K562 (cell line): ENCODE data around the gene DEFB116. TPM values are rescaled to one million over a fixed set of nuclear protein-coding genes. Genes with fewer than 3 reads are reported as not detected.

Source experiments
- ATAC-seq: fragments of 200-7000 bp; cut with Tn5 transposase; 3 replicates; pipeline ENCODE4 v1.9.1; 2020; ENCODE audit warnings: moderate library complexity
- BruUV-seq: library from RNA; stranded (reverse); fragments of 400-500 nt; replicated peaks from 2 replicates; lab custom pipeline; 2021; lab: Mats Ljungman, UMichigan
- CTCF ChIA-PET: fragments of 300-600 bp; formaldehyde crosslinking; extraction: SDS; loops from one replicate; lab custom pipeline; 2021; ENCODE audit warnings: low intra/inter-chr PET ratio; lab: Yijun Ruan, JAX
- POLR2A ChIA-PET: fragments of 300-600, 350-650 bp; sonication (Branson Sonifier 250); formaldehyde crosslinking; extraction: SDS; loops from one replicate; lab custom pipeline; 2021; ENCODE audit warnings: antibody characterized with exemption, inconsistent platforms; lab: Yijun Ruan, JAX
- DNase-seq, 4 experiments: peaks; one replicate each; pipeline versions ENCODE4 v3.0.0 to v3.0.0-alpha.2; 2011 to 2018; ENCODE audit warnings: low spot score in 3 of 4, mixed read lengths in 3 of 4; ENCODE audit errors: extremely low read depth in 1 of 4
- FAIRE-seq: peaks from 2 replicates; lab custom pipeline; 2011; peaks lifted over from hg19 to GRCh38; lab: Jason Lieb, UNC
- H2AFZ ChIP-seq: 2 replicates; pipeline ENCODE4 v1.6.0; 2011; ENCODE audit warnings: low read depth, low read length, control low read depth, inconsistent platforms
- H3K27ac ChIP-seq: fragments of 200-600 bp; 3 replicates; pipeline ENCODE4 v1.8.0; 2011; ENCODE audit warnings: low read depth, mild to moderate bottlenecking, control low read depth, inconsistent platforms, low read length, moderate library complexity, mixed read lengths; ENCODE audit errors: extremely low read depth
- H3K27me3 ChIP-seq, 2 experiments: fragments of 300-600 bp in 1 of 2; 2 replicates in 1 of 2; 3 replicates in 1 of 2; pipeline versions ENCODE4 v1.6.0 to v1.8.0; 2011; ENCODE audit warnings: inconsistent platforms in 2 of 2, low read length in 2 of 2, mild to moderate bottlenecking in 1 of 2, mixed read lengths in 1 of 2, moderate library complexity in 1 of 2; ENCODE audit not compliant: control insufficient read depth in 2 of 2, insufficient read depth in 2 of 2
- H3K36me3 ChIP-seq: fragments of 300-600 bp; 3 replicates; pipeline ENCODE4 v1.8.0; 2011; ENCODE audit warnings: mild to moderate bottlenecking, low read length, inconsistent platforms; ENCODE audit not compliant: control insufficient read depth, insufficient read depth
- H3K4me1 ChIP-seq, 2 experiments: fragments of 200-600 bp in 1 of 2; replicated peaks in 1 of 2; 2 replicates in 1 of 2; 3 replicates in 1 of 2; pipeline versions ENCODE4 v1.5.1 to v1.8.0; 2011; ENCODE audit warnings: inconsistent platforms in 2 of 2, low read length in 2 of 2, mild to moderate bottlenecking in 1 of 2, mixed read lengths in 1 of 2, moderate library complexity in 1 of 2; ENCODE audit not compliant: control insufficient read depth in 2 of 2, insufficient read depth in 2 of 2
- H3K4me2 ChIP-seq: 2 replicates; pipeline ENCODE4 v1.6.1; 2011; ENCODE audit warnings: low read length, control low read depth, inconsistent platforms, mixed read lengths; ENCODE audit not compliant: insufficient read depth
- H3K4me3 ChIP-seq: fragments of 200-600 bp; sonication (generic), shearing (Covaris generic); 2 replicates; pipeline ENCODE4 v1.5.1; 2016; ENCODE audit warnings: control low read depth, inconsistent platforms
- H3K79me2 ChIP-seq: fragments of 200-600 bp; 3 replicates; pipeline ENCODE4 v1.8.0; 2011; ENCODE audit warnings: low read length, inconsistent platforms; ENCODE audit not compliant: control insufficient read depth, insufficient read depth
- H3K9ac ChIP-seq, 2 experiments: 2 replicates each; pipeline versions ENCODE4 v1.6.0 to v1.6.1; 2011; ENCODE audit warnings: low read depth in 2 of 2, low read length in 2 of 2, control low read depth in 1 of 2, inconsistent platforms in 1 of 2, mild to moderate bottlenecking in 1 of 2, mixed read lengths in 1 of 2; ENCODE audit not compliant: insufficient read depth in 1 of 2
- H3K9me1 ChIP-seq: one replicate; pipeline ENCODE4 v1.6.0; 2011; ENCODE audit warnings: inconsistent platforms, mild to moderate bottlenecking, low read length, moderate library complexity; ENCODE audit not compliant: control insufficient read depth, insufficient read depth
- H3K9me3 ChIP-seq: replicated peaks from 2 replicates; pipeline ENCODE4 v1.5.1; 2011; ENCODE audit warnings: low read depth, low read length, inconsistent platforms; ENCODE audit not compliant: control insufficient read depth, insufficient read depth
- H4K20me1 ChIP-seq: replicated peaks from 2 replicates; pipeline ENCODE4 v1.6.1; 2011; ENCODE audit warnings: low read length, inconsistent platforms, mixed read lengths; ENCODE audit not compliant: control insufficient read depth, insufficient read depth
- ARID3A ChIP-seq: IDR thresholded peaks from 2 replicates; pipeline ENCODE4 v1.6.1; 2012; ENCODE audit warnings: low read depth, low read length, improper control_type of control experiment, borderline replicate concordance
- ETS1 ChIP-seq: conservative IDR thresholded peaks from 2 replicates; pipeline ENCODE4 v1.6.1; 2011; ENCODE audit warnings: low read depth, mild to moderate bottlenecking, low read length; ENCODE audit not compliant: control insufficient read depth
- KLF10 ChIP-seq: fragments of 250-450 bp; sonication (Bioruptor Pico); IDR thresholded peaks from 2 replicates; pipeline ENCODE4 v1.6.1; 2021; ENCODE audit warnings: matching md5 sums
- MXD1 ChIP-seq: fragments of 250-450 bp; sonication (Bioruptor Pico); IDR thresholded peaks from 2 replicates; pipeline ENCODE4 v1.8.0; 2021; ENCODE audit warnings: borderline replicate concordance, mild to moderate bottlenecking, moderate library complexity; ENCODE audit not compliant: poor library complexity, severe bottlenecking
- SFPQ ChIP-seq: fragments of 200-400 bp; formaldehyde crosslinking; IDR thresholded peaks from 2 replicates; pipeline ENCODE4 v1.6.1; 2017; ENCODE audit warnings: mild to moderate bottlenecking, low read depth, low read length, moderate library complexity
- SIX5 ChIP-seq, 2 experiments: IDR thresholded peaks; 2 replicates each; pipeline ENCODE4 v1.6.1; 2011; ENCODE audit warnings: low read length in 2 of 2, borderline replicate concordance in 1 of 2, low read depth in 1 of 2, mild to moderate bottlenecking in 1 of 2, moderate library complexity in 1 of 2; ENCODE audit not compliant: insufficient read depth in 1 of 2
- SP1 ChIP-seq: sonication (generic); formaldehyde crosslinking; IDR thresholded peaks from 2 replicates; pipeline ENCODE4 v1.8.1; 2022; ENCODE audit warnings: mild to moderate bottlenecking, missing genetic modification reagents
- TARDBP ChIP-seq: fragments of 450-650 bp; IDR thresholded peaks from 2 replicates; pipeline ENCODE4 v1.6.1; 2016
- U2AF2 ChIP-seq: fragments of 200-400 bp; formaldehyde crosslinking; optimal IDR thresholded peaks from 2 replicates; pipeline ENCODE3; 2017; ENCODE audit warnings: low read depth, mild to moderate bottlenecking, low read length
- USF2 ChIP-seq: sonication (generic); formaldehyde crosslinking; IDR thresholded peaks from 2 replicates; pipeline ENCODE4 v1.5.0; 2020; ENCODE audit warnings: missing genetic modification reagents
- VEZF1 ChIP-seq: fragments of 200-800 bp; sonication (Bioruptor generic); IDR thresholded peaks from 2 replicates; pipeline ENCODE4 v1.6.1; 2017; ENCODE audit warnings: missing genetic modification characterization, missing compliant biosample characterization
- ZNF785 ChIP-seq: fragments of 250-450 bp; sonication (Bioruptor Pico); IDR thresholded peaks from 2 replicates; pipeline ENCODE4 v1.4.0; 2020; ENCODE audit warnings: mild to moderate bottlenecking
- WGBS: fragments of 100-300 bp; shearing (Covaris generic); methylation state at CpG from one replicate; pipeline ENCODE4 v1.1.6; 2016; ENCODE audit warnings: low coverage, mixed read lengths; ENCODE audit not compliant: insufficient coverage; ENCODE audit errors: missing lambda C conversion rate; 5-methylcytosine and 5-hydroxymethylcytosine counted together
- in situ Hi-C: fragments of 300-500 bp; cut with MboI; formaldehyde crosslinking; loops from 4 replicates; pipeline ENCODE4 v1.15.0; 2018; ENCODE audit warnings: inconsistent platforms, mixed read lengths
- intact Hi-C: fragments of 100-400 bp; cut with micrococcal nuclease; formaldehyde crosslinking; loops from 2 replicates; pipeline ENCODE4 v1.14.2; 2022
- polyA plus RNA-seq, 8 experiments: library from polyadenylated mRNA; depleted of rRNA in 4 of 8; stranded (reverse) in 5 of 8; unstranded in 3 of 8; fragments of >200 nt; fragmentation: Nextera tagmentation in 2 of 8; fragmentation: Illumina TruSeq in 1 of 8; extraction: Ambion mirVana in 2 of 8; extraction: Trizol in 1 of 8; gene quantifications; 2 replicates each; pipeline versions ENCODE4 v1.2.1 to v1.2.3, GENCODE V29; 2011 to 2014; ENCODE audit warnings: inconsistent platforms in 1 of 8, missing spikeins in 1 of 8
- total RNA-seq, 7 experiments: library from RNA; depleted of rRNA in 6 of 7; stranded (reverse); fragments of >200 nt in 6 of 7; fragmentation: Illumina TruSeq in 2 of 7; extraction: Trizol in 2 of 7; gene quantifications; 2 replicates each; pipeline versions ENCODE4 v1.2.1 to v1.2.3, GENCODE V29; 2011 to 2021; ENCODE audit warnings: low replicate concordance in 1 of 7

DEFB116 gene
- total and polyA plus RNA-seq, 9 of the 15 experiments (the other 6 are each of a cell fraction or from before 2014, with no cell fraction given) = not detected

GRCh38 chr20:31322504-31322903 is 14.1 kb upstream of the DEFB116 start:
- 0% methylated on average over 3 of the region's 3 CpGs for WGBS
- Histone ChIP-seq H3K9ac (no peak overlapping the region), H3K9me1 (no peaks in the 10 kb centered on the region), H4K20me1 (no peaks in the 10 kb centered on the region), H3K36me3 (no peaks in the 10 kb centered on the region), H3K79me2 (no peaks in the 10 kb centered on the region), H2AFZ (no peak overlapping the region), H3K27ac (no peak overlapping the region), H3K4me2 (no peak overlapping the region), H3K9me3 (no peaks in the 10 kb centered on the region), H3K27me3 (no peaks in the 10 kb centered on the region), H3K4me1 (no peaks in the 10 kb centered on the region), H3K4me3 (no peak overlapping the region)
- FAIRE-seq = no peak
- POLR2A ChIA-PET = no interaction called here
- no peak for DNase-seq
- no peak for ATAC-seq
- CTCF ChIA-PET = no interaction called here
- in situ Hi-C loops (loop anchor here (25.0 kb wide), 1 partner anchor 460 kb away; no protein-coding TSS in a partner anchor), intact Hi-C loops (no loop called here)
- no TSS peak for BruUV-seq
- TF ChIP-seq ETS1 = no peak
- no peak for TF ChIP-seq ARID3A
- no peak for TF ChIP-seq TARDBP
- TF ChIP-seq VEZF1 = no peak
- no peak for TF ChIP-seq SIX5 (IDR thresholded peaks at IDR 0.05; ENCODE audit: borderline replicate concordance in 1 of 2, insufficient read depth in 1 of 2, low read depth in 1 of 2, low read length in 2 of 2)
- TF ChIP-seq MXD1 = no peak
- no peak for TF ChIP-seq KLF10 (CRISPR knock-in tag)
- no peak for TF ChIP-seq SP1 (CRISPR knock-in tag)
- no peak for TF ChIP-seq SFPQ
- TF ChIP-seq ZNF785 (CRISPR knock-in tag) = no peak
- TF ChIP-seq USF2 = no peak
- no peak for TF ChIP-seq U2AF2
